GM19351 (cell line): ENCODE data around the gene MPV17L2.

Experiments used
- ATAC-seq: cut with Tn5 transposase; IDR thresholded peaks from one replicate; pipeline ENCODE4 v1.9.1; 2021; ENCODE audit warnings: mild to moderate bottlenecking, moderate library complexity; ENCODE audit not compliant: unreplicated experiment

Gene MPV17L2

GRCh38 chr19:18160493-18160970 is 32.5 kb upstream of the MPV17L2 start:
- ATAC-seq, result no peak

GRCh38 chr19:18160971-18161635 is 31.9 kb upstream of the MPV17L2 start:
- no peak for ATAC-seq

GRCh38 chr19:18161636-18162002 is 31.4 kb upstream of the MPV17L2 start:
- no peak for ATAC-seq

- no peak for ATAC-seq
Measured at GRCh38 chr19:18164072-18164471, 28.9 kb upstream of the MPV17L2 start.

- no peak for ATAC-seq
Measured at GRCh38 chr19:18165794-18166544, 27.0 kb upstream of the MPV17L2 start.

DNA sequence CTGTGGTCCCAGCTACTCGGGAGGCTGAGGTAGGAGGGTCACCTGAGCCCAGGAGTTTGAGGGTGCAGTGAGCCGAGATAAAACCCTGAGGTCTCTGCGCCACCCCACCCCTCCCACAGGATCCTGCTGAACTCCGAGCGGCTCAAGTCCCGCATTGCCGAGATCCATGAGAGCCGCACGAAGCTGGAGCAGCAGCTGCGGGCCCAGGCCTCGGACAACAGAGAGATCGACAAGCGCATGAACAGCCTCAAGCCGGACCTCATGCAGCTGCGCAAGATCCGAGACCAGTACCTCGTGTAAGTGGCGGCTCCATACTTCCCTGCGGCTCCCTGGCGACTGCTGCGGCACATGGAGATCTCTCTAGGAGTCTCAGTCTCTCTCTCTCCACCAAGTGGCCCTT is 26.0 kb upstream of the MPV17L2 start:
- no peak for ATAC-seq

- ATAC-seq, result no peak
Measured at GRCh38 chr19:18167975-18168645, 24.9 kb upstream of the MPV17L2 start.

- no peak for ATAC-seq
Measured at GRCh38 chr19:18168673-18169381, 24.2 kb upstream of the MPV17L2 start.

GRCh38 chr19:18170714-18171255 is 22.2 kb upstream of the MPV17L2 start:
- no peak for ATAC-seq

DNA sequence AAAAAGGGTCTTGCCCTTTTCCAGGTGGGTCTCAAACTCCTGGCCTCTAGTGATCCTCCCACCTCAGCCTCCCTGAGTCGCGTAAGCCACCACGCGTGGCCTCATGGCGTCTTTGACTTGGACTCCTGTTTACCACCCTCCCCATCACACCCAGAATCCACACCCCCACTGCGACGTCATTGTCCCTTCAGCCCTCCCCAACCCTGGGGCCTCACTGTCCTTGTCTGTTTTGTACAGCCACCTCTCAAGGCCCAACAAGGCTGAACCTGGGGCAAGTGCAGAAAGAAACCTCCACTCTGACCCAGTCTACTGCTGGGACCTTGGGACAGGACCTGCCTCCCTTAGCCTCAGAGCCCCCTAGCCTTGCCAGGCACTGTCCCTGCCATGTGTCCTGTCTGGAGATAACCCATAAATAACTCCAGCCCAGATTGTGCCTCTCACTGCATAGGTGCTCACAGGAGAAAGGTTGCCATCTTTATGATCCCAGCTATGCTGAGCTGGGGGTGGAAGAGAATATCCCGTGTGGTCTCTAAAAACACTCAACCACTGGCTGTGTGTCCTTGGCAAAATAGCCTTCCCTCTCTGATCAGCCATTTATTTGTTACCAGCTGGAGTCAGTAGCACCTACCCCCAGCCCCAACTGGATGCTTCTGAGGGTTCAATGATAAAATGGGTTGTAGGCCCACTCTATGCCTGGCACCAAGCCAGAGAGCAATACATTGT is 21.3 kb upstream of the MPV17L2 start:
- ATAC-seq, result no peak

- no peak for ATAC-seq
Measured at GRCh38 chr19:18172331-18173053, 20.5 kb upstream of the MPV17L2 start.

DNA sequence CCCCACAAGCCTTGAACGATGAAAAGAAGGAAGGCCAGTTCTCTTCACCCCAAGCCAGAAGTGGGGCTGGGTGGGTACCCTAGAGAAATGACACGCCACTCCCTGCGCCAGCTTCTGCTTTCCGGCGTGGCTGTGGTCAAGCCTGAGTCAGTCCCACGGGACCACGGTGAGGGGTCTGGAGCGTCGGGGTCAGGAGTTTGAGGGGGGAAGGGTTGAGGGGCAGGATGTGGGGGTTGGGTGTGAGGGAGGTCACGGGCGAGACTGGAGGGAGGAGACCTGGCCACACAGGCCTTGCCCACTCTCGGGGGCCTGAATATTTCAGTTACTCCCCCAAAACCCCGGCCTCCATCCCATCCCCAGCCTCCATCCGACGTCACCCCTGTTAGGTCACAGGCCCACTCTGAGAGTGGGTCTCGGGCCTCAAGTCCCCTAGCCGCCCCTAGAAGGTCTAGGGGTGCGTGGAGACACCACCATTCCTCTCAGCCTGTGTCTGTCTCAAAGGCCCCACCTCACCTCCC is 19.9 kb upstream of the MPV17L2 start:
- ATAC-seq, result peak; percentile 6

GRCh38 chr19:18173572-18174288 is 19.3 kb upstream of the MPV17L2 start, which contains the start of gene IFI30:
TSS of gene IFI30 (plus strand) at chr19:18173813. CDS start at chr19:18173842, 29 bp downstream.
- peak; percentile 47 for ATAC-seq

- ATAC-seq, result no peak
Measured at GRCh38 chr19:18174983-18175382, 18.0 kb upstream of the MPV17L2 start.

DNA sequence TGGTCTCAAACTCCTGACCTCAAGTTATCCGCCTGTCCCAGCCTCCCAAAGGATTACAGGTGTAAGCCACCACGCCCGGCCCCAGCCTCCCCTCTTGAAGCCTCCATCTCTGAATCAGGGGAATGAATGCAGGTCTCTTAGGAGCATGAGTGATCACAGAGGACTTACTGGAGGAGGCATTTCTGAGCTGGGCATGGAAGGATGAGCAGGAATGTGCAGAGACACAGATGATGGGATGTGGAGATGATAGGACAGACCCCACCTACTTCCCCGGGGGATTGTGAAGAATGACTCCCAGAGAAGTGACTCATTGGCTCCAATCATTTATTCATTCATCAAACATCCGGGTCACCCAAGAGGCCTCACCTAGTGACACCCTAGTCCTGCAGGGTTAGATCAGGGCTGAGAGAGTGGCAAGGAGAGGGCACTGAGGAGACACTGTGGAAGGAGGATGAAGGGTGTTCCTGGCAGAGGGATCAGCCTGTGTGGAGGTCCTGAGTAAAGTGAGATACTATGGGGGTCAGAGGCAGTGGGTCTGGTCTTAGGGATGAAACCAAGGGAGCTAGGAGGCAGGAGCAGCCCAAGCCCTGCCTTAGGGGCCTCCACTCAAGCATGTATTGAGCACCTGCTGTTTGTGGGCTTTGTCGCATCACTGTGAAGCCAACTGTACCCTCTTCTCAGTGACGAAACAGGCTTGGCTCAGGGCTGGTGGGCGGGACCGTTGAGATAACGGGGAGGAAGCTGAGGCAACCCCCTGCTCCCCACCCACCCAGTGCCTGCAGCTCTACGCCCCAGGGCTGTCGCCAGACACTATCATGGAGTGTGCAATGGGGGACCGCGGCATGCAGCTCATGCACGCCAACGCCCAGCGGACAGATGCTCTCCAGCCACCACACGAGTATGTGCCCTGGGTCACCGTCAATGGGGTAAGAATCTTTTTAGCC is 16.4 kb upstream of the MPV17L2 start:
- no peak for ATAC-seq

DNA sequence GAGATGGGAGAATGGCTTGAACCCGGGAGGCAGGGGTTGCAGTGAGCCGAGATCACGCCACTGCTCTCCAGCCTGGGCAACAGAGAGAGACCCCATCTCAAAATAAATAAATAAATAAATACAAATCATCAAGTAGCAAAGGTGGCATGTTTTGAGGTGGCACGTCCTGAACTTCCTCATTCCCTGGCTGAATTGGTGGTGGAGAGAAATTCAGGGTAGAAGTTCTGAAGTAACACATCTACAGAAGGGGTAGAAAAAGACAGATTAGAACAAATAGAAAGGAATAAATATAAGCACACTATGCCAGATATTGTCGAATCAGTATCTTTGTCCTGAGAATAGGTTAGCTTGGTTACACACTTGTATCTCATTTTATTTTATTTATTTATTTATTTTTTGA is 13.1 kb upstream of the MPV17L2 start:
- no peak for ATAC-seq

DNA sequence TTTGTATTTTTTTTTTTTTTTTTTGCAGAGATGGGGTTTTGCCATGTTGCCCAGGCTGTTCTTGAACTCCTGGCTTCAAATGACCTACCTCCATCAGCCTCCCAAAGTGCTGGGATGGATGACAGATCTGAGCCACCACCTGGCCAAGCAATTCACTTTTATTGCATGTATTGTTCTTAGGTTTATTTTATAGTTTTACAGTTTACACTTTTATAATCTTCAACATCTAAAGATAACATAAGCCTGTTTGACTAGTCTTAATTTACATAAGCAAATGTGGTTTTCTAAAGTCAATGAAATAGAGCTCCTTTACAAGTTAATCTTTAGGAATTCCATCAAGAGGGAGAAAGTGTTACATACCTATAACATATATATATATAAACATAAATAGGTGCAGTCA is 9.5 kb upstream of the MPV17L2 start:
- no peak for ATAC-seq

- no peak for ATAC-seq
Measured at GRCh38 chr19:18185538-18185937, 7.5 kb upstream of the MPV17L2 start.
